Lower lobe of right lung (tissue), 2 donors: Measurements from ENCODE around the gene CEMIP. TPM values are rescaled to one million over a fixed set of nuclear protein-coding genes. Genes with fewer than 3 reads are reported as not detected.

Source experiments
- ATAC-seq, 2 donors: fragments of 200-7000 bp; cut with Tn5 transposase; one replicate each; pipeline ENCODE4 v1.9.1; 2020 to 2022; ENCODE audit warnings: mild to moderate bottlenecking in 2 of 2, moderate library complexity in 2 of 2
- DNase-seq: peaks from one replicate; pipeline ENCODE4 v3.0.0-alpha.2; 2020
- H3K27ac ChIP-seq: fragments of 200-600 bp; one replicate; pipeline ENCODE4 v1.8.0; 2022
- H3K27me3 ChIP-seq: fragments of 200-600 bp; one replicate; pipeline ENCODE4 v1.8.0; 2022; ENCODE audit warnings: low read depth
- H3K36me3 ChIP-seq: fragments of 200-600 bp; one replicate; pipeline ENCODE4 v1.8.0; 2022; ENCODE audit warnings: mild to moderate bottlenecking
- H3K4me1 ChIP-seq: fragments of 200-600 bp; one replicate; pipeline ENCODE4 v1.8.0; 2022
- H3K4me3 ChIP-seq: fragments of 200-600 bp; one replicate; pipeline ENCODE4 v1.8.0; 2022; ENCODE audit warnings: mild to moderate bottlenecking
- H3K9me3 ChIP-seq: fragments of 200-600 bp; one replicate; pipeline ENCODE4 v1.8.0; 2022
- CTCF ChIP-seq: fragments of 200-600 bp; IDR thresholded peaks from one replicate; pipeline ENCODE4 v1.8.0; 2022; ENCODE audit warnings: antibody characterized with exemption, mild to moderate bottlenecking
- intact Hi-C: fragments of 100-400 bp; cut with DNase I; formaldehyde crosslinking; loops from one replicate; pipeline ENCODE4 v1.11.0; 2022
- total RNA-seq: library from RNA; stranded (reverse); fragmentation: NEBNext Ultra II Directional; extraction: Animal tissue kit (Norgen Biotek cat#: 25700); gene quantifications from one replicate; pipeline ENCODE4 v1.2.1, GENCODE V29; 2021
- donor health status: DM: no; HTN: yes; CAD: no; lungs with severe emphysema.

The CEMIP gene
- total RNA-seq, 1 donor from 2014 or later = 7.3 TPM

DNA sequence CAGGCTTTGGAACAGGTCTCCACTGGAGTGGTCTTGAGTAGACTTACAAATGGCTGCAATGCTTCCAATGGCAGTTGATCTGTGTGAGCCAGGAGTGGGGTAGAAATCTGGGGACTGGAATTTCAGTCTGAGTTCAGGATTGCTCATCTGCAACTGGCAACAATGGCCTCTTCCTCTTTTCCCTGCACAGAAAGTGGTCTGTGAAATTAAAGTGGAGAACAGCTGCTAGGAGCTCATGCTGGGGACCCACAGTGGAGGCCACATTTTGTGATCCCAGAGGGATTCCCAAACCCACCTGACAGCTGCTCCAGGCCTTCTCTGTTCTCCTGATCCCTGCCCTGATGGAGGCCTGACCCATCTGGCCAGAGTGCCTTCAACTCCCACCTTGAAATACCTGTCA is 49.6 kb downstream of the CEMIP start:
- DNase-seq (no peak), ATAC-seq (no peak)
- Histone ChIP-seq H3K9me3 (no peaks in the 10 kb centered on the region), H3K4me1 (no peaks in the 10 kb centered on the region), H3K27me3 (no peaks in the 10 kb centered on the region), H3K27ac (no peak overlapping the region), H3K36me3 (no peaks in the 10 kb centered on the region), H3K4me3 (no peak overlapping the region)
- no peak for TF ChIP-seq CTCF
- intact Hi-C loops = no loop called here

GRCh38 chr15:80830677-80831076 is 51.5 kb downstream of the CEMIP start:
- no peaks in the 10 kb centered on the region for H3K27me3 ChIP-seq
- H3K36me3 ChIP-seq = no peaks in the 10 kb centered on the region
- no peak overlapping the region for H3K4me3 ChIP-seq
- no peak overlapping the region for H3K27ac ChIP-seq
- DNase-seq (no peak), ATAC-seq (no peak)
- H3K9me3 ChIP-seq = no peaks in the 10 kb centered on the region
- intact Hi-C loops = no loop called here
- no peak for TF ChIP-seq CTCF
- no peaks in the 10 kb centered on the region for H3K4me1 ChIP-seq

DNA sequence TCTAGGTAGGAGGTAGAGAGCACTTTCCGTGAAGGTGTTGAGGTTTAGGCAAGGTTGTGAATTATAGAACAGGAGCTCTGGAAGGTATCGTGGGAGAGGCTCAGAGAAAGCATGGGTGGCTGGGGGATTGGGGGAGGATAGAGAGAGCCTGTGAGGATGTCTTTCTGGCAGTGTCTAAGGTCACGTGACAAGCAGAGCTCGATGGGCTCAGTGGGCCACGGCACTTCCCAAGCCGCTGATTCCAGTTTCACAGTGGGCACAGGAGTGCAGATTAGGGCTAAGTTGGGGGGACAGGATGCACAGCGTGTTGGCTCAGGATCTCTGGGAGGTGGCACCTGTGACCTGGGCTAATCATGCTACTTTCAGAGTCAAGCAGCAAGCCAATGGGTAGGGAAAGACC is 52.0 kb downstream of the CEMIP start:
- Histone ChIP-seq H3K4me1 (no peaks in the 10 kb centered on the region), H3K9me3 (no peaks in the 10 kb centered on the region), H3K27ac (no peak overlapping the region), H3K4me3 (no peak overlapping the region), H3K36me3 (no peaks in the 10 kb centered on the region), H3K27me3 (no peaks in the 10 kb centered on the region)
- no peak for TF ChIP-seq CTCF
- no peak for ATAC-seq
- DNase-seq = no peak
- intact Hi-C loops = no loop called here

GRCh38 chr15:80831606-80832224 is 52.5 kb downstream of the CEMIP start:
- Histone ChIP-seq H3K4me3 (no peak overlapping the region), H3K36me3 (no peaks in the 10 kb centered on the region), H3K4me1 (no peaks in the 10 kb centered on the region), H3K27me3 (no peaks in the 10 kb centered on the region), H3K9me3 (no peaks in the 10 kb centered on the region), H3K27ac (no peak overlapping the region)
- ATAC-seq (no peak), DNase-seq (no peak)
- no peak for TF ChIP-seq CTCF
- intact Hi-C loops = no loop called here

DNA sequence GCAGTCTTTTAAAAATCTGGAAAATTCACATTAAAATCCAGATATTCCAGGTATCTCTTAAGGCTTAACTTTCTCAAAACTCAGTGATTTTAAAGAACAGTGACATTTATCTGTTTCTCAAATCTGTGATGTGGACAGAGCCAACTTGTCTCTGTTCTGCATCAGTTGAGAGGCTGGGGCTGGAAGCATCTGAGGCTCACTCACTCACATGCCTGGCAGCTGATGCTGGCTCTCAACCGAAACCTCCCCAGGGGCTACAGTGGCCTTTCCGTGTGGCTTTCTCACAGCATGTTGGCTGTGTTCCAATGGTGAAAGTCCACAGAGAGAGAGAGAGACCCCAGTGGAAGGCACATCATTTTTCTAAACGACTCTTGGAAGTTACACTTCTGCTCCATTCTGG is 53.5 kb downstream of the CEMIP start:
- ATAC-seq = no peak
- Histone ChIP-seq H3K27ac (no peak overlapping the region), H3K4me3 (no peak overlapping the region), H3K36me3 (no peaks in the 10 kb centered on the region), H3K9me3 (no peaks in the 10 kb centered on the region), H3K4me1 (no peaks in the 10 kb centered on the region), H3K27me3 (no peaks in the 10 kb centered on the region)
- no peak for TF ChIP-seq CTCF
- intact Hi-C loops = no loop called here
- DNase-seq = no peak

- no peaks in the 10 kb centered on the region for H3K4me1 ChIP-seq
- TF ChIP-seq CTCF = no peak
- no peaks in the 10 kb centered on the region for H3K9me3 ChIP-seq
- intact Hi-C loops = no loop called here
- DNase-seq (no peak), ATAC-seq (no peak)
- no peaks in the 10 kb centered on the region for H3K27me3 ChIP-seq
- H3K27ac ChIP-seq = no peak overlapping the region
- H3K4me3 ChIP-seq = no peak overlapping the region
- no peaks in the 10 kb centered on the region for H3K36me3 ChIP-seq
These were observed 55.2 kb downstream of the CEMIP start for GRCh38 chr15:80834402-80834801.
